ENCODE results near the gene SMARCAD1. TPM values are rescaled to one million over a fixed set of nuclear protein-coding genes. Genes with fewer than 3 reads are reported as not detected.

SMARCAD1 gene
- total and polyA plus RNA-seq, 9 of the 15 experiments (the other 6 are each of a cell fraction or from before 2014, with no cell fraction given): 11.2 to 52.2 (median 34.6) TPM

DNA sequence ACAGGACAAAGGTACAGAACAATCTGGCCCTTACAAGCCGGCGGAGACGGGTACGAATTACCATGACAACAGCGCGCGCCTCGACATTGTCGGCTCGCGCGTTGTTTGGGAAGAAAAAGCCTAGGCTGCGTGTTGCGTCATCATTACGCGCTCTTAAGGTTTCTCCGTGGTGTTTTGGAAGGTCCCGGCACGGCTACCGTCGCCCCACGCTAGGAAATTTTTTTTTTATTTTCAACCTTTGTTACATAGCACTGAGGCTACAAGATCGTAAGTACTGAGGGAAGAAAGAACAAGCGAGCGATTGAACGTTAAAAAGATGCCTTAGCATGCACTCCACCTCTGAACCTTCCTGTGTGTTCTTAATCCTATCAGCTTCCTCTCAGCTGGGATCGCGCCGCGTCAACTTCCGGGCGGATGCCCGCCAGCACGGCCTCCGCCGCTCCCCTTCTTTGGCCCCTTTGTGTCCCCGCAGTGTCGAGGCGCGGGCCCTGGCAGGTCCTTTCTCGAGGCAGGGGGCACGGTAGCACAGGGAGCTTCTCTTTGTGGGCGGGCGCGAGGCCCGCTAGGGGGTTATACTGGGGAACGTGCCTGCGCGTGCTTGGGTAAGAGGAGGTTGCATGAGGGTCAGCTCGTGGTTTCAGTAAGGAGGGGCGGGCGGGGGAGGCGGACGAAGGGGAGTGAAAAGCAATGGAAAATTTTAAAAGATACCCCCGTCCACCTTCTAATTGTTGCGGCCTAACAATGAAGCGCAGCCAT, at the start of gene SMARCAD1 (continued):
- TF ChIP-seq CUX1 (CRISPR knock-in tag; IDR thresholded peaks at IDR 0.05): no peak
- TF ChIP-seq ARID2 (IDR thresholded peaks at IDR 0.05): no peak
- peak; percentile 35; the same call in 1 of the 2 replicates for TF ChIP-seq CTBP1 (IDR thresholded peaks at IDR 0.05; ENCODE audit: borderline replicate concordance)
- no peak for TF ChIP-seq ZNF830 (CRISPR knock-in tag; IDR thresholded peaks at IDR 0.05)
- TF ChIP-seq, protein P1, sequence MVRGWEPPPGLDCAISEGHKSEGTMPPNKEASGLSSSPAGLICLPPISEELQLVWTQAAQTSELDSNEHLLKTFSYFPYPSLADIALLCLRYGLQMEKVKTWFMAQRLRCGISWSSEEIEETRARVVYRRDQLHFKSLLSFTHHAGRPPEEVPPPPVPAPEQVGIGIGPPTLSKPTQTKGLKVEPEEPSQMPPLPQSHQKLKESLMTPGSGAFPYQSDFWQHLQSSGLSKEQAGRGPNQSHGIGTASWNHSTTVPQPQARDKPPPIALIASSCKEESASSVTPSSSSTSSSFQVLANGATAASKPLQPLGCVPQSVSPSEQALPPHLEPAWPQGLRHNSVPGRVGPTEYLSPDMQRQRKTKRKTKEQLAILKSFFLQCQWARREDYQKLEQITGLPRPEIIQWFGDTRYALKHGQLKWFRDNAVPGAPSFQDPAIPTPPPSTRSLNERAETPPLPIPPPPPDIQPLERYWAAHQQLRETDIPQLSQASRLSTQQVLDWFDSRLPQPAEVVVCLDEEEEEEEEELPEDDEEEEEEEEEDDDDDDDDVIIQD (CRISPR knock-in tag; IDR thresholded peaks at IDR 0.05): no peak
- peak; percentile 95 for TF ChIP-seq POLR2G (IDR thresholded peaks at IDR 0.05; ENCODE audit: low read depth, low read length)
- TF ChIP-seq ZNF212 (CRISPR knock-in tag; IDR thresholded peaks at IDR 0.05): no peak
- TF ChIP-seq, protein P2, sequence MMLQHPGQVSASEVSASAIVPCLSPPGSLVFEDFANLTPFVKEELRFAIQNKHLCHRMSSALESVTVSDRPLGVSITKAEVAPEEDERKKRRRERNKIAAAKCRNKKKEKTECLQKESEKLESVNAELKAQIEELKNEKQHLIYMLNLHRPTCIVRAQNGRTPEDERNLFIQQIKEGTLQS (IDR thresholded peaks at IDR 0.05): peak; percentile 100
- TF ChIP-seq, protein P2 (CRISPR knock-in tag; conservative IDR thresholded peaks at IDR 0.05): peak; percentile 91
- 0 out of 2 replicates have a peak, but pooled peaks have one; percentile 51 for TF ChIP-seq HLTF (IDR thresholded peaks at IDR 0.05)
- peak; percentile 95 to 97 for TF ChIP-seq MNT (conservative IDR thresholded peaks at IDR 0.05)
- TF ChIP-seq XRCC4 (IDR thresholded peaks at IDR 0.05; ENCODE audit: extremely low read depth, insufficient read depth, insufficient read length): no peak
- TF ChIP-seq NR2C2 (CRISPR knock-in tag; IDR thresholded peaks at IDR 0.05): 0 out of 2 replicates have a peak, but pooled peaks have one; percentile 55
- TF ChIP-seq NR2C2 (tag; IDR thresholded peaks at IDR 0.05): peak; percentile 94
- no peak for TF ChIP-seq ARHGAP35 (IDR thresholded peaks at IDR 0.05; ENCODE audit: partially characterized antibody)
- no peak for TF ChIP-seq ZNF785 (CRISPR knock-in tag; IDR thresholded peaks at IDR 0.05)
- TF ChIP-seq ZNF184 (CRISPR knock-in tag; IDR thresholded peaks at IDR 0.05): no peak

Measured in K562 (cell line).